ENCODE results near the gene CEP135.
"Not testable (repeated sequence)": the region's sequence is repeated elsewhere in the genome, so short reads cannot be mapped to it uniquely, and the experiment has no call there.

CEP135 gene, protein sequence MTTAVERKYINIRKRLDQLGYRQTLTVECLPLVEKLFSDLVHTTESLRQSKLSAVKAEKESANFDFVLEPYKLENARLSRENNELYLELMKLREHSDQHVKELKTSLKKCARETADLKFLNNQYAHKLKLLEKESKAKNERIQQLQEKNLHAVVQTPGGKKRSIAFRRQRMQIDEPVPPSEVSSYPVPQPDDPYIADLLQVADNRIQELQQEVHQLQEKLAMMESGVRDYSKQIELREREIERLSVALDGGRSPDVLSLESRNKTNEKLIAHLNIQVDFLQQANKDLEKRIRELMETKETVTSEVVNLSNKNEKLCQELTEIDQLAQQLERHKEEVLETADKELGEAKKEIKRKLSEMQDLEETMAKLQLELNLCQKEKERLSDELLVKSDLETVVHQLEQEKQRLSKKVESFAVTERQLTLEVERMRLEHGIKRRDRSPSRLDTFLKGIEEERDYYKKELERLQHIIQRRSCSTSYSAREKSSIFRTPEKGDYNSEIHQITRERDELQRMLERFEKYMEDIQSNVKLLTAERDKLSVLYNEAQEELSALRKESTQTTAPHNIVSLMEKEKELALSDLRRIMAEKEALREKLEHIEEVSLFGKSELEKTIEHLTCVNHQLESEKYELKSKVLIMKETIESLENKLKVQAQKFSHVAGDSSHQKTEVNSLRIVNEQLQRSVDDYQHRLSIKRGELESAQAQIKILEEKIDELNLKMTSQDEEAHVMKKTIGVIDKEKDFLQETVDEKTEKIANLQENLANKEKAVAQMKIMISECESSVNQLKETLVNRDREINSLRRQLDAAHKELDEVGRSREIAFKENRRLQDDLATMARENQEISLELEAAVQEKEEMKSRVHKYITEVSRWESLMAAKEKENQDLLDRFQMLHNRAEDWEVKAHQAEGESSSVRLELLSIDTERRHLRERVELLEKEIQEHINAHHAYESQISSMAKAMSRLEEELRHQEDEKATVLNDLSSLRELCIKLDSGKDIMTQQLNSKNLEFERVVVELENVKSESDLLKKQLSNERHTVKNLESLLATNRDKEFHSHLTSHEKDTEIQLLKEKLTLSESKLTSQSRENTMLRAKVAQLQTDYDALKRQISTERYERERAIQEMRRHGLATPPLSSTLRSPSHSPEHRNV

DNA sequence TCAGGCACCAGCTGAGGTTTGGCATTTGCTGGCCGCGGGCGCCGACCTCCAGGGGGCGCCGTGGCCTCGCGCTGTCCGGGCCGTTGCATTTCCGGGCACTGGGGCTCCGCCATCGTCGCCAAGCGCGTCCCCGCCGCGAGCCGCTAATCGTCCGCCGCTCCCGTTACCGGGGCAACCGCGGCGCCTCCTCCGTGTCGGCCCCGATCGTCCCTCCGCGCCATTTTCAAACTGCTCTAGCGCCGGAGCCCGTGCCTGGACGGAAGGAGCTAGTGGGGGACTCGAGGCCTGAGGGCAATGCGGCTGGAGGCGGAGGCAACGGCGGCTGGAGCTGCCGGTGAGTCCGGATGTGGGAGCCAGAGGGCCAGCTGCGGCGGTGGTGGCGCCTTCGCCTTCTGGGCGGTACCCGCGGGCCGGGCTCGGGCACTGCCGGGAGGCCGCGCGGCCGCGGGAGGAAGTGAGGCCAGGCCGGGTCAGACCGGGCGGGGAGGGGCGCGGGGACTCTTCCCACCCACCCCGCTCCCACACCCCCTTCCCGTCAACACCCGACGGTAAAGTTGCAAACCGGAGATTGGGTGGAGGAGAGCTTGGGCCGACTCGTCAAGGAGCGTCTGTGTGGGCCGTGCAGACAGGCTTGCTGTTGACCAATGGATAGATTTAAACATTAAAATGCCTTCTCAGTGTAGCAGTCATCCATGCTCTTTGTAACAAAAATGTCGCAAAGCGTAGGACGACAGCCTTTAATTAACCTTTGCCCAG lies at the start of gene CEP135:
CEP135 (plus strand) TSS at position 220 of the 756 bp plus-strand sequence. CDS start 3,186 bp downstream, outside the sequence.
- DNase-seq, result peak; percentile 62

DNA sequence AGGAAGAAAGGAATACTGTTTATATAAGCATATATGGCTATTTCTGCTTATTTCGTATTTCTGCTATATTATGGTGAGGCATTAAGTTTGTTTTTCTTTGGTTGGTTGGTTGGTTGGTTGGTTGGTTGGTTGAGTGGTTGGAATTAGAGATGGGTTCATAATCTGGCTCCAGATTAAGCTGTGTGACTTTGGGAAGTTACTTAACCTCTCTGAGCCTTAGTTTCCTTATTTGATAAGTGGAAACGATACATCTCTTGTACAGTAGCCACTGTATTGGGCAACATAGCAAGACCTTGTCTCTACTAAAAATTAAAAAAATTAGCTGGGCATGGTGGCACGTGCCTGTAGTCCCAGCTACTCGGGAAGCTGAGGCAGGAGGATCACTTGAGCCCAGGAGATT lies 46.1 kb upstream of the CEP135 start:
- DNase-seq, result no peak

DNA sequence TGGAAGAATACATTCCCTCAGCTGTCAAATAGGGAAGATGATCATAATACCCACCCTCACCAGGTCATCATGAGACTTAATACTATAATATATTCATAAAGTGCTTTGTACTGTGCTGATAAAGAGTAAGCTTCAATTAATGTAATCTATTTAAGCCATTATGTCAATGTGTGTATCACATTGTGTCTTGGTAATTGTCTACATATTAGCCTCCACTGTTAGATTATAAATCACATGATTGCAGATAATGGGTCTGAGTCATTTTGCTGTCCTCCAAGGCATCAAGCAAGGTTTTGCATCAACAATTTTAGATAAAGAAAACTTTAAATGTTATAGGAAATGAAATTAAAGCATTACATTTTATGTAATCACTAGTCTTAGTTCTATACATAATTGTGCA lies 45.2 kb upstream of the CEP135 start:
- DNase-seq, result no peak

DNA sequence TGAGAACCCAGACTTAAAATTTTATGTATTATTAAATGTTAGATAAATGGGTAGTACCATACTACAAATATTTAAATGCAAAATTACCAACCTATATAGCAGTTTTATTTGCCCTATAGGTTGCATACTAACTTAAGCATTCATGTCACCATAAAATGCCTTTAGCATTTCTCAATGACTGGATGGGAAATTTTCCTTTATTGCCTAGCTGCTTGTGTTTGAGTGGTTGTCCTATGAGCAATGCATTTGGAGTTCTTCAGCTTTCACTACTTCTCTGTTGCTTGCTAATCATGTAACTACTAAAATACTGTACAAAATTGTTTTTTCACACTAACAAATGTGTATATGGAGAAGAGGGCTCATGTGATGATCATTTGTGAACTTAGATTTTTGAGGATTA lies 44.2 kb upstream of the CEP135 start:
- DNase-seq, result no peak

DNA sequence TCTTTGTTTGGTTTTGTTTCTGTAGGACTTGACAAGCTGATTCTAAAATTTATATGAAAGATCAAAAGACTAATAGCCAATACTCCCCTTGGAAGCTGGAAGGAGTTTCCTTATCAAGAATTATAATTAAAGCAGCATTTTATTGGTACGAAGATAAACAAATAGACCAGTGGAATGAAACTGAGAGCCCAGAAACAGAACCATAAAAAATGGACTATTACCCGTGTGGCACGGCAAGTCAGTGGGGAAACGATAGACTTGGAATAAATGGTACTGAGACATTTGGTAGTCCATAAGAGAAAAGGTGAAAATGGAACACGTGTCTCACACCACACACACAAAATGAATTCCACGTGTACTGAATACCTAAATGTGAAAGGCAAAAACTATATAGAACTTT lies 42.4 kb upstream of the CEP135 start:
- DNase-seq, result no peak

GRCh38 chr4:55906989-55907388 lies 41.8 kb upstream of the CEP135 start:
- DNase-seq, result no peak

DNA sequence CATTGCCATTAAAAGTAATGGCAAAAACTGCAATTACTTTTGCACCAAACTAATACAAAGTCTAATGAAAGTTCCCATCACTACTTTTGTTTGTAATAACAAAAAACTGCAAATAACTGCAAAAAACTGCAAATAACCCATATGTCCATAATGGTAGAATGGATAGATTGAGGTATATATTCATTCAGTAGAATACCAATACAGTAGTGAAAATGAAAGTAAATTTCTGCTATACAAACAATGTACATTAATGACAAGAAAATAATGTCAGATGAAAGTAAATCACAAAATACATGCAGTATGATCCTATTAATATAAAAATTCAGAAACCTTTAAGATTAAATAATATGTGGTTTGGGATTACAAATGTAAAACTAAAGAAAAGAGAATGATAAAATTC lies 41.3 kb upstream of the CEP135 start:
- DNase-seq, result no peak

DNA sequence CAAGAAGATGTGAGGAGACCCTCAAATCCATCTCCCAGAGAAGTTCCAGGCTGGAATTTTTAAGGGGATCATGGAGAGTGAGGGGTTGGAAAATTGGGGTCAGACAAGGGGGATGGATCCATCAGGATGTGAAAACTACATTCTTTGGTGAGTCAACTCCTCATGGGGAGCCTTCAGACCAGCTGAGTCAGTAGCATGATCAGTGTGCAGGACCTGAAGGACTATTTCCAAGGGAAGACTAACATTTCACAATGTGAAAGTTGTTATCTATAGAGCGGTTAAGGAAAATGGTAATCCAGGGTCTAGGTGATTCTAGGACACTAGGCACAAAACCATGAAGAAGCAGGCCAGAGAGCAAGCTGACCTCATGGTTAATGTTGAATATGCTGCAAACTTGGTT lies 38.6 kb upstream of the CEP135 start:
- DNase-seq, result no peak

DNA sequence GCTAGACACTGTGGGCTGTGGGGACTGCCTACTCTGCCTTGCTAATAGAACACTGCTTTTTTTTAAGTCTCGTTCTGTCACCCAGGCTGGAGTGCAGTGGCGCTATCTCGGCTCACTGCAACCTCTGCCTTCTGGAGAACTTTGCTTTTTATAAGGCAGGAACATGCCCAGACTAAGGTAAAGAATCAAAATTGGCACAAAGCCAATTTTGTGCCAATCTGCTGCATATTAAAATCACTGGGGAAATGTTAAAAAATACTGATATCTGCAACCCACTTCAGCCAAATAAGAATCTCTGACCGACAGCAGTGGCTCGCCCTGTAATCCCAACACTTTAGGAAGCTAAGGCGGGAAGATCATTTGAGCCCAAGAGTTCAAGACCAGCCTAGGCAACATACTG lies 36.5 kb upstream of the CEP135 start:
- DNase-seq, result peak; percentile 6

- no peak for DNase-seq
Measured at GRCh38 chr4:55920571-55920970, 28.2 kb upstream of the CEP135 start.

DNA sequence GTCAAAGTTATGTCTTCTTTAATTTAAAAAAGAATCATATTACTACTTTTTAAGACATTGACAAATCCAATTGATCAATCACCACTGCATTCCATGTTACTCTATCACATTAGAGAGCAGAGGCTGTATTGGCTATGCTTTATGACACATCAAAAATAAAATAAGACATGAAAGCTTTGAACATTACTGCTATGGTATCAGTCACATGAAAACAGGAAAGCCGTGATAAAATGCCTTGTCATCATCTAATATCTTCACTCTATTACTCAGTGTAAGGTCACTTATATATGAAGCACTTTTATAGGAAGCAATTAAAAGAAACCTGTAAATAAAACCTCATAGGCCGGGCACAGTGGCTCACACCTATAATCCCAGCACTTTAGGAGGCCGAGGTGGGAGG lies 27.7 kb upstream of the CEP135 start:
- DNase-seq, result no peak

DNA sequence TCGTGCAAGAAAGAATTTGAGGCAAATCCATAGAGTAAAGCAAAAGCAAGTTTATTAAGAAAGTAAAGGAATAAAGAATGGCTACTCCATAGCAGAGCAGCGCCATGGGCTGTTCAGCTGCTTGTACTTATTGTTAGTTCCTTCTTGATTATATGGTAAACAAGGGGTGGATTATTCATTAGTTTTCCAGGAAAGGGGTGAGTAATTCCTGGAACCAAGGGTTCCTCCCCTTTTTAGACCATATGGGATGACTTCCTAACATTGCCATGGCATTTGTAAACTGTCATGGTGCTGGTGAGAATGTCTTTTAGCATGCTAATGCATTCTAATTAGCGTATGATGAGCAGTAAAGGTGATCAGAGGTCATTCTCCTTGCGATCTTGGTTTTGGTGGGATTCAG lies 23.5 kb upstream of the CEP135 start:
- DNase-seq, result no peak

GRCh38 chr4:55926610-55927009 lies 22.1 kb upstream of the CEP135 start:
- DNase-seq, result no peak

- no peak for DNase-seq
Measured at GRCh38 chr4:55927803-55928437, 20.8 kb upstream of the CEP135 start.

GRCh38 chr4:55928846-55929245 lies 19.9 kb upstream of the CEP135 start:
- peak; percentile 4 for DNase-seq

- no peak for DNase-seq
Measured at GRCh38 chr4:55931043-55931442, 17.7 kb upstream of the CEP135 start.

DNA sequence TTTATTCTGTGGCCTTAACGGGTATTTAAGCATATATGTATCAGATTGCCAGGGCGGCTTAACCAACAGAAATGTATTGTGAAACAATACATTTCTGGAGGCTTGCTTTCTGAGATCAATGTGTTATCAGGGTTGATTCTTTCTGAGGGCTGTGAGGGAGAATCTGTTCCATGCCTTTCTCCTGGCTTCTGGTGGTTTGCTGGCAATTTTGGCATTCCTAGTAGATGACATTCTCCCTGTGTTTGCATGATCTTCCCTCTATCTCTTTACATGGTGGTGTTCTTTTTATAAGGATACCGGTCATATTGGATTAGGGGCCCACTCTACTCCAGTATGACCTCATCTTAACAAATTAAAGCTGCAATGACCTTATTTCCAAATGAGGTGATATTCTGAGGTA lies 16.9 kb upstream of the CEP135 start:
- DNase-seq, result no peak

GRCh38 chr4:55932511-55932910 lies 16.2 kb upstream of the CEP135 start:
- DNase-seq, result no peak

GRCh38 chr4:55933611-55934010 lies 15.1 kb upstream of the CEP135 start:
- DNase-seq, result no peak

- not testable (repeated sequence) for DNase-seq
Measured at GRCh38 chr4:55935907-55936306, 12.8 kb upstream of the CEP135 start.

GRCh38 chr4:55938481-55938880 lies 10.3 kb upstream of the CEP135 start:
- no peak for DNase-seq

DNA sequence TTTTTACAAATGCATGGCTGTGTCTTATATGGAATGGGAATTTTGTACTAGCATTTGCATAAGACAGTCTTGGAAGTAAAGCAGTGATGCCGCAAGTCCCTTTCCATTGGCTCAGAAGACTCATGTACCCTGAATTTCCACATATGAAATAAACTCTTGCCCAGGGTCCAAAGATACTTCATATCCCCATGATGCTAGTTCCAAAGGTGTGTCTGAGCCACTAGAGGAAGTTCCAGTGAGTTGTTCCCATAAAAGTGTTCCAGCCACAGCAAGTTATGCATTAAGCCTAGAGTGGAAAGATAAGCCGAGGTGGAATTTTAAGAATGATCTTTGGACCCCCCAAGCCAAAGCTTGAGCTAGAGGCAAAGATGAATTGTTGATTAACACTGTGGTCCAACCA lies 9.3 kb upstream of the CEP135 start:
- no peak for DNase-seq
